GM12892 (cell line): ENCODE results near the gene LSM3.

ENCODE experiments used
- DNase-seq: peaks from one replicate; pipeline ENCODE4 v3.0.0; 2011; ENCODE audit not compliant: insufficient read length
- FAIRE-seq: peaks from 2 replicates; lab custom pipeline; 2011; peaks lifted over from hg19 to GRCh38; lab: Jason Lieb, UNC
- POLR2A ChIP-seq: IDR thresholded peaks from 2 replicates; pipeline ENCODE4 v1.6.1; 2011; ENCODE audit warnings: low read depth, low read length, control low read depth
- POLR2AphosphoS5 ChIP-seq: IDR thresholded peaks from 2 replicates; pipeline ENCODE4 v1.6.1; 2011; ENCODE audit warnings: low read depth, low read length, control low read depth
- TAF1 ChIP-seq: IDR thresholded peaks from 2 replicates; pipeline ENCODE4 v1.6.1; 2011; ENCODE audit warnings: low read depth, mild to moderate bottlenecking, control low read depth, low read length, borderline replicate concordance

The LSM3 gene

DNA sequence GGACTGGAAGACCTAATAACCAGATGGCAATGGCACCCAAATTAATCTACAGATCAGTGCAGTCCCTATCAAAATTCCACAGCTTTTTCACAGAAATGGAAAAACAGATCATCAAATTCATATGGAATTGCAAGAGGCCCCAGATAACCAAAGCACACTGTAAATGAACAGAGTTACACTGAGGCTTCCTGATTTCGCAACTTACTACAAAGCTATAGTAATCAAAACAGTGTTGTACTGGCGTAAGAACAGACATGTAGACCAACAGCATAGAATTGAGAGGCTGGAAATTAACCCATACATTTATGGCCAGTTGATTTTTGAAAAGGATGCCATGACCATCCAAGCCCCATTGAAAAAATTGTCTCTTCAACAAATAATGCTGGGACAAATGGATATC is 16.4 kb upstream of the LSM3 start:
- FAIRE-seq (no peak), DNase-seq (no peak)
- no peak for TF ChIP-seq TAF1
- no peak for TF ChIP-seq POLR2A
- TF ChIP-seq POLR2AphosphoS5 = no peak

DNA sequence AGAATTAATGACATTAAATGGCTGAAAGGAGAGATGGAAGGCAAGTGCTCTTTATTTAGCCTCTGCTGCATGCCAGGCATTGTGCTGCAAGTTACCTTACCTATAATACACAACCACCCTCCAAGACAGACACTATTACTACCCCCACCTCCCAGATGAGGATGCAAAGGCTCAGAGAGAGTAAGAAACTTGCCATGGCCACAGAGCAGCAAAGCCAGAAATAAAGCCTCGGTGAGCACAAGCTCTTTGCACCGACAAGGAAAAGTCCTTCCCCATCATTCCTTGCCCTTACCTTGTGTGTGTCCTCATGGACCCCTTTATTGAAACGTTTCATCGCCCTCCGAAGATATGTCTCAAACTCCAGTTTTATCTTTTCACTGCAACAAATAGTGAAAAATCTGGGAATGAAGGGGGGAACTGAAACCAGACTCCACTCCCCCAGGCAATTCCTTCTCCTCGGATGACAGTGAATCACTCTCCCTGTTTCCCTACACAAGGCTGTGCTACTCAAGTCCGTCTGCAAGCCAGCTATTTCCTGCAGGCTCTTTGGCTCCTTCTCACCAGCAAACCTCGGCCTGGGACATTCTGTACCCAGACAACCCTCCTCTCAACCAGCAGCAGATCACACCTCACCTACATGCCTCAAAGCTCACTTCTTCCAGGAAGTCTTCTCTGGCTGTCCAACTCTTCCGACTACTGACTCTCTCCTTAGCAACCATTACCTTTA is 11.6 kb upstream of the LSM3 start:
- FAIRE-seq (no peak), DNase-seq (no peak)
- TF ChIP-seq POLR2A (no peak), POLR2AphosphoS5 (no peak), TAF1 (no peak)

DNA sequence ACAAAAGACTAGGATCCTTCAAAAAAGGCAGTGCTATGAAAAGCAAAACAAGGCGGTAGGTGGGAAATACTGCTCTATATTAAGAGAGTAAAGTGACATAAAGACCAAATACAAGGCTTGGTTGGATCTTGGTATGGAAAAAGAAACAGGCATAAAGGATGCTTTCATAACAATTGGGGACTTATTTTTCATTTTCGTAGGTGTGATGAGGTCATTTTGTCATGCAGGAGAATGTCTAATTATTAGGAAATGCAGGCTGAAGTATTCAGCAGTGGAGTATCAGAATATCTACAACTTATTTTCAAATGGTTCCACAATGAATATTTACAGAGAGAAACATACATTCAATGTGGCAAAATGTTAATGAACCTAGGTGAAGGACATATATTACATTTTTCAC is 9.2 kb upstream of the LSM3 start:
- no peak for FAIRE-seq
- TF ChIP-seq POLR2AphosphoS5 (no peak), TAF1 (no peak), POLR2A (no peak)
- DNase-seq = no peak

DNA sequence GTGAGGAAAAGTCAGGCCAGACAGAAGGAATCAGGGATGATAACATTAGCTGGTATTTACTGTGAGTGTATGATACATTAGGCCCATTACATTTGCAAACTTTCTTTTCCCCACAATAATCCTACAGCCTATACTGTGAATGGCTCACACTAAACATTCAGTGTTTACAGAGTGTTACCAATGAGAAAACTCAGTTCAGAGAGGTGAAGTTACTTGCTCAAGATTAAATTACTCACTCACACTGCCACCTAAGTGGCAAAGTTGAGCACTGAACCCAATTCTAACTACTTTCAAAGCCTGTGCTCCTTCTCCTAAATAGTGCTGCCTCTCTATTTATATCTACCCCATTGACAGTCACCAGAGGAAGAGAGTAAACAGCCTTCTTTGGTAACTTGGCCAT is 8.7 kb upstream of the LSM3 start:
- DNase-seq (no peak), FAIRE-seq (no peak)

DNA sequence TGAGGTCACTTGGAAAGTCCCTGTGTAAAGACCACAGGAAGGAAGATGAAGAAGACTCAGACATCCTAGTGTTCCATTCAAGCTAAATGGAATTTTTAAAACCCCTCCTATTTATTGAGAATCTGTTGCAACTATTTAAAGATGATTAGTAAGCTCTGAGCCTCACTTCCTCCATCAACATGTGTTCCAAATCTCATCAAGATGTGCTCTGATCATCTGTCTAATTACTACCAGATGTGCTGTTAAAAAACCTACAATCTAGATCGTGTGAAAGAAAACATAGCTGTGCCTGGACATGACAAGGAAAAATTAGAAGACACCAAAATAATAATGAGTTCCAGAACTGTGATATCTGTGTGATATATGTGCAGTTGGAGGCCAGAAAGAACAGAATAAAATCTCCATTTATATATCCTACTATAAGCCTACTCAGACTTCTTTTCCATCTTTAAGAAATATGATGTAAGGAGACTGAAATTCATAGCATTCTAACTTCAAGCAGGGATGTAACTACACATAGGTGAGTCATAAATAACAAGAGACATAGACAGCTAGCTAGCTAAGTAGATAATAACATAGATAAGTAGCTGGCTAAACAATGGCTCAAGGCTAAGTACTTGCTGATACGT is 8.0 kb upstream of the LSM3 start:
- TF ChIP-seq TAF1 = no peak
- no peak for FAIRE-seq
- DNase-seq = no peak

More for the DNA sequence above, 8.7 kb upstream of the LSM3 start:
- TF ChIP-seq POLR2A (no peak), POLR2AphosphoS5 (no peak), TAF1 (no peak)

GRCh38 chr3:14172496-14172895 is 6.1 kb upstream of the LSM3 start:
- DNase-seq (no peak), FAIRE-seq (no peak)
- TF ChIP-seq TAF1 = no peak
- TF ChIP-seq POLR2A = no peak
- TF ChIP-seq POLR2AphosphoS5 = no peak

GRCh38 chr3:14174483-14174882 is 4.1 kb upstream of the LSM3 start:
- TF ChIP-seq POLR2AphosphoS5 = no peak
- no peak for TF ChIP-seq TAF1
- TF ChIP-seq POLR2A = no peak
- DNase-seq (no peak), FAIRE-seq (no peak)

GRCh38 chr3:14175383-14176037 is 3.1 kb upstream of the LSM3 start:
- DNase-seq (no peak), FAIRE-seq (peak; percentile 84)
- TF ChIP-seq POLR2AphosphoS5 (no peak), POLR2A (no peak), TAF1 (no peak)

DNA sequence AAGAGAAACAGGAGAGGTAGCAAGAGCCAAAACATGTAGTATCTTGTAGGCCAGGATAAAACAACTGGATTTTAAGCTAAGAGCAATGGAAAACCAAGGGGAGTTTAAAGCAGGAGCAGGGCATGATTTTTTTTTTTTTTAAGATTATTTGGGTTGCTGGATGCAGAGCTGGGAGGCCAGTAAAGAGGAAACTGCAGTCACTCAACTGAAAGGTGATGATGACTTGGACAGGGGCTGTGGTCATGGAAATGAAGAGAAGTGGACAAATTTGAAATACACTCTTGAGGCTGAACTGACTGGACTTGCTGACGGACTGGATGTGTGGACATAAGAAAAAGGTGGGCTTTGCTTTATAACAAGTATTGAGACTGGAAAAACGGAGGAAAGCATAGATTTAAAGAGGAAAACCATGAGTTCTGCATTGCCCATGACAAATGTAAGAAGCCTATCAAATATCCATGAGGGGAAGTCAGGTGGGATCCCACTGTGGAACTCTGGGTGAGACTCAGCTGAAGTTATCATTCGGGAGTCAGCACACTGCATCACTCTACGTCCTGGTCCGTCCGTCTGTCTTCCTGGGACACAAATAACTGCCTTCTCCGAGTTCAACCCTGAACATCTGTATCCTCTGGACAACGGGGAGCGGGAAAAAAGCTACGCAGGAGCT is 904 bp upstream of the LSM3 start:
- DNase-seq = no peak
- no peak for FAIRE-seq
- TF ChIP-seq POLR2A (no peak), POLR2AphosphoS5 (no peak), TAF1 (no peak)

DNA sequence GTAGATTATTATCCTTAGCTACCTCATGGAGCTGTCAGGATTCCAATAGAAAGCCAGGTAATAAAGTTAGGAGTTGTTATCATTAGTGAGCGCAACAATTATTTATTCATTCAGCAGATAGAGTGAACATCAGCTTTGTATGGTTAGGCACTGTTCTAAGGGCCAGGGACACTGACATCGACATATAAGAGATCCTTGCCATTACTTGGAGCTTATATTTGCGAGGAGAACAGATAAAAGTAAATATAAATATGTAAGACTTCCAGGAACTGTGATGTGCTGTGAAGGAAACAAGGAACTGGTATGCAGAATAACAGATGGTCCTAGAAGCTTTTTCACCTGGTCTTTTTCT is 473 bp downstream of the LSM3 start:
- DNase-seq (no peak), FAIRE-seq (no peak)
- TF ChIP-seq POLR2A (no peak), TAF1 (no peak), POLR2AphosphoS5 (no peak)

- no peak for DNase-seq
- FAIRE-seq = no peak
- no peak for TF ChIP-seq TAF1
- TF ChIP-seq POLR2A = no peak
- no peak for TF ChIP-seq POLR2AphosphoS5
These were observed 1.2 kb downstream of the LSM3 start for GRCh38 chr3:14179795-14180194.

DNA sequence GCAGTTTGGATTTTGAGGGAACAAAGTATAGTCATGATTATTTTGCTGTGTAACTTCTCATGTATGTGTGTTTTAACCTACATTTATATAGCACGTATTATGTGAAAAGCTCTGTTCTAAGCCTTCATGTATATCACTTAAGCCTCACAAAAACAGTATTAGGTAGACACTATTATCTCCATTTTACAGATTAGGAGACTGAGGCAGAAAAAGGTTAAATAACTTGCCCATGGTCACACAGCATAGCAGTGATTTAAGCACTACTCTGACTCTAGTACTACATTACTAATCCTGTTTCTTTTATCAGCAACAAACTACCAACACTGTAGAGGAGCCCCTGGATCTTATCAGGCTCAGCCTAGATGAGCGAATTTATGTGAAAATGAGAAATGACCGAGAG is 2.6 kb downstream of the LSM3 start:
- FAIRE-seq = no peak
- DNase-seq = no peak
- TF ChIP-seq POLR2A (no peak), POLR2AphosphoS5 (no peak), TAF1 (no peak)
